Astrocyte (in vitro differentiated cells and primary cell): ENCODE results near the gene CPNE4. TPM values are rescaled to one million over a fixed set of nuclear protein-coding genes. Genes with fewer than 3 reads are reported as not detected.

Experiments used
- DNase-seq: peaks from one replicate; pipeline ENCODE4 v3.0.0-alpha.2; 2010; ENCODE audit warnings: low read depth
- FAIRE-seq: peaks from 2 replicates; lab custom pipeline; 2011; peaks lifted over from hg19 to GRCh38; lab: Jason Lieb, UNC
- H2AFZ ChIP-seq: 2 replicates; pipeline ENCODE4 v1.6.0; 2012; ENCODE audit warnings: low read depth, low read length, inconsistent platforms
- H3K27ac ChIP-seq: 2 replicates; pipeline ENCODE4 v1.5.1; 2011; ENCODE audit warnings: low read depth, low read length, inconsistent platforms
- H3K27me3 ChIP-seq: 2 replicates; pipeline ENCODE4 v1.6.0; 2011; ENCODE audit warnings: low read length, inconsistent platforms; ENCODE audit not compliant: insufficient read depth
- H3K36me3 ChIP-seq: 2 replicates; pipeline ENCODE4 v1.5.1; 2011; ENCODE audit warnings: low read length, inconsistent platforms; ENCODE audit not compliant: insufficient read depth
- H3K4me1 ChIP-seq: 2 replicates; pipeline ENCODE4 v1.5.1; 2011; ENCODE audit warnings: low read length, inconsistent platforms; ENCODE audit not compliant: insufficient read depth
- H3K4me2 ChIP-seq: 2 replicates; pipeline ENCODE4 v1.6.0; 2012; ENCODE audit warnings: low read length, inconsistent platforms
- H3K4me3 ChIP-seq: 2 replicates; pipeline ENCODE4 v1.5.1; 2011; ENCODE audit warnings: low read depth, mild to moderate bottlenecking, low read length, inconsistent platforms; ENCODE audit not compliant: insufficient read depth
- H3K79me2 ChIP-seq: 2 replicates; pipeline ENCODE4 v1.6.0; 2012; ENCODE audit warnings: mild to moderate bottlenecking, low read length, inconsistent platforms; ENCODE audit not compliant: insufficient read depth
- H3K9ac ChIP-seq: 2 replicates; pipeline ENCODE4 v1.6.0; 2012; ENCODE audit warnings: mild to moderate bottlenecking, low read length, inconsistent platforms
- H3K9me3 ChIP-seq: 2 replicates; pipeline ENCODE4 v1.5.1; 2012; ENCODE audit warnings: low read depth, mild to moderate bottlenecking, low read length, inconsistent platforms; ENCODE audit not compliant: insufficient read depth
- H4K20me1 ChIP-seq: 2 replicates; pipeline ENCODE4 v1.6.0; 2012; ENCODE audit warnings: low read length, inconsistent platforms; ENCODE audit not compliant: insufficient read depth
- H3K27ac Mint-ChIP-seq: one replicate; pipeline ENCODE4 v1.8.0; 2021; ENCODE audit warnings: mild to moderate bottlenecking, mixed read lengths; ENCODE audit not compliant: unreplicated experiment
- H3K27me3 Mint-ChIP-seq: one replicate; pipeline ENCODE4 v1.8.0; 2021; ENCODE audit warnings: low read depth, mixed read lengths; ENCODE audit not compliant: unreplicated experiment
- H3K36me3 Mint-ChIP-seq: one replicate; pipeline ENCODE4 v1.8.0; 2021; ENCODE audit warnings: low read depth, mixed read lengths; ENCODE audit not compliant: unreplicated experiment
- H3K4me1 Mint-ChIP-seq: one replicate; pipeline ENCODE4 v1.8.0; 2021; ENCODE audit warnings: low read depth, mixed read lengths; ENCODE audit not compliant: unreplicated experiment
- H3K4me3 Mint-ChIP-seq: one replicate; pipeline ENCODE4 v1.8.0; 2021; ENCODE audit warnings: mild to moderate bottlenecking, moderate library complexity, mixed read lengths; ENCODE audit not compliant: unreplicated experiment
- H3K9me3 Mint-ChIP-seq: one replicate; pipeline ENCODE4 v1.8.0; 2021; ENCODE audit warnings: mild to moderate bottlenecking, mixed read lengths; ENCODE audit not compliant: unreplicated experiment
- CTCF ChIP-seq: IDR thresholded peaks from 2 replicates; pipeline ENCODE4 v1.5.1; 2011; ENCODE audit warnings: low read depth, mild to moderate bottlenecking, inconsistent platforms, low read length, moderate library complexity; ENCODE audit not compliant: insufficient read depth
- EZH2 ChIP-seq: IDR thresholded peaks from 2 replicates; pipeline ENCODE4 v1.6.1; 2012; ENCODE audit warnings: mild to moderate bottlenecking, low read length, inconsistent platforms; ENCODE audit not compliant: insufficient read depth
- total RNA-seq: library from RNA; stranded (reverse); gene quantifications from 2 replicates; pipeline ENCODE4 v1.2.1, GENCODE V29; 2021

CPNE4 gene
- total RNA-seq, 1 donor from 2014 or later, result 0.68 TPM

- no peak overlapping the region for H2AFZ ChIP-seq
- H4K20me1 ChIP-seq, result no peaks in the 10 kb centered on the region
- no peak overlapping the region for H3K9ac ChIP-seq
- no peaks in the 10 kb centered on the region for H3K4me1 Mint-ChIP-seq
- no peak for TF ChIP-seq EZH2
- no peak for TF ChIP-seq CTCF
- H3K27ac ChIP-seq, result no peak overlapping the region
- FAIRE-seq (no peak), DNase-seq (no peak)
- H3K36me3 ChIP-seq, result no peaks in the 10 kb centered on the region
- no peaks in the 10 kb centered on the region for H3K27me3 ChIP-seq
- H3K4me2 ChIP-seq, result no peak overlapping the region
- no peak overlapping the region for H3K27ac Mint-ChIP-seq
- no peaks in the 10 kb centered on the region for H3K79me2 ChIP-seq
- H3K4me3 Mint-ChIP-seq, result no peak overlapping the region
- peaks cover 2% of the 10 kb centered on the region for H3K9me3 Mint-ChIP-seq
- H3K36me3 Mint-ChIP-seq, result no peaks in the 10 kb centered on the region
- no peaks in the 10 kb centered on the region for H3K9me3 ChIP-seq
- H3K4me1 ChIP-seq, result no peaks in the 10 kb centered on the region
- H3K27me3 Mint-ChIP-seq, result peaks cover 2% of the 10 kb centered on the region
- no peak overlapping the region for H3K4me3 ChIP-seq
Measured at GRCh38 chr3:131812433-131812832, 222.4 kb downstream of the CPNE4 start.

- H3K9ac ChIP-seq, result no peak overlapping the region
- H3K9me3 ChIP-seq, result no peaks in the 10 kb centered on the region
- no peaks in the 10 kb centered on the region for H4K20me1 ChIP-seq
- H3K9me3 Mint-ChIP-seq, result peaks cover 2% of the 10 kb centered on the region
- FAIRE-seq (no peak), DNase-seq (no peak)
- no peak overlapping the region for H2AFZ ChIP-seq
- no peak overlapping the region for H3K27ac Mint-ChIP-seq
- no peak overlapping the region for H3K4me2 ChIP-seq
- H3K4me1 Mint-ChIP-seq, result no peaks in the 10 kb centered on the region
- H3K27me3 Mint-ChIP-seq, result peaks cover 2% of the 10 kb centered on the region
- H3K4me3 Mint-ChIP-seq, result no peak overlapping the region
- no peaks in the 10 kb centered on the region for H3K4me1 ChIP-seq
- no peaks in the 10 kb centered on the region for H3K79me2 ChIP-seq
- no peak overlapping the region for H3K4me3 ChIP-seq
- TF ChIP-seq EZH2 (no peak), CTCF (no peak)
- no peaks in the 10 kb centered on the region for H3K36me3 Mint-ChIP-seq
- no peaks in the 10 kb centered on the region for H3K27me3 ChIP-seq
- H3K27ac ChIP-seq, result no peak overlapping the region
- no peaks in the 10 kb centered on the region for H3K36me3 ChIP-seq
Measured at GRCh38 chr3:131811481-131811880, 223.3 kb downstream of the CPNE4 start.

GRCh38 chr3:131807822-131808221 lies 227.0 kb downstream of the CPNE4 start:
- Mint-ChIP-seq H3K4me3 (no peak overlapping the region), H3K36me3 (no peaks in the 10 kb centered on the region), H3K27ac (no peak overlapping the region), H3K27me3 (peaks cover 5% of the 10 kb centered on the region), H3K9me3 (no peaks in the 10 kb centered on the region), H3K4me1 (peaks cover 2% of the 10 kb centered on the region)
- DNase-seq (no peak), FAIRE-seq (no peak)
- Histone ChIP-seq H3K4me3 (no peak overlapping the region), H3K27me3 (peaks cover under 1% of the 10 kb centered on the region), H3K36me3 (no peaks in the 10 kb centered on the region), H3K4me1 (no peaks in the 10 kb centered on the region), H3K27ac (no peak overlapping the region), H4K20me1 (no peaks in the 10 kb centered on the region), H3K4me2 (no peak overlapping the region), H3K9ac (no peak overlapping the region), H2AFZ (no peak overlapping the region), H3K9me3 (no peaks in the 10 kb centered on the region), H3K79me2 (no peaks in the 10 kb centered on the region)
- TF ChIP-seq CTCF (no peak), EZH2 (no peak)
